HepG2 (cell line): ENCODE measurements around the gene UBAP1L. TPM values are rescaled to one million over a fixed set of nuclear protein-coding genes. Genes with fewer than 3 reads are reported as not detected.
A peak's percentile ranks its signal among the peaks of the same experiment; 100 is the strongest.

Experiments used
- XRCC5 ChIP-seq: fragments of 200-400 bp; formaldehyde crosslinking; optimal IDR thresholded peaks from 2 replicates; pipeline ENCODE3; 2017; ENCODE audit warnings: mild to moderate bottlenecking, low read length
- polyA plus RNA-seq, 8 experiments: library from polyadenylated mRNA; depleted of rRNA in 3 of 8; stranded (reverse) in 7 of 8; unstranded in 1 of 8; fragments of >200 nt; fragmentation: Illumina TruSeq in 4 of 8; extraction: Trizol in 4 of 8; gene quantifications; 2 replicates each; pipeline versions ENCODE4 v1.2.1 to v1.2.3, GENCODE V29; 2011 to 2016; ENCODE audit warnings: low read depth in 4 of 8, missing spikeins in 1 of 8, mixed read lengths in 1 of 8; ENCODE audit not compliant: insufficient read depth in 1 of 8
- total RNA-seq, 5 experiments: library from RNA; depleted of rRNA; stranded (reverse); fragments of >200 nt; fragmentation: Illumina TruSeq; extraction: Trizol; gene quantifications; 2 replicates each; pipeline ENCODE4 v1.2.3, GENCODE V29; 2016; ENCODE audit warnings: low read depth in 1 of 5
- TF ChIP-seq, protein P1 (sequence below): sonication (generic); formaldehyde crosslinking; IDR thresholded peaks from 2 replicates; pipeline ENCODE4 v1.4.0; 2020; ENCODE audit warnings: missing genetic modification reagents
- TF ChIP-seq, protein P2 (sequence below): sonication (generic); IDR thresholded peaks from 2 replicates; pipeline ENCODE4 v1.6.1; 2016; ENCODE audit warnings: low read depth, borderline replicate concordance
- TF ChIP-seq, protein P3 (sequence below), 2 experiments: sonication (generic) in 1 of 2; formaldehyde crosslinking in 1 of 2; IDR thresholded peaks; 2 replicates each; pipeline versions ENCODE4 v1.6.1 to v1.9.0; 2014 to 2022; ENCODE audit warnings: antibody characterized with exemption in 1 of 2, borderline replicate concordance in 1 of 2, inconsistent platforms in 1 of 2, low read depth in 1 of 2, missing genetic modification reagents in 1 of 2

Gene UBAP1L
- total and polyA plus RNA-seq, 2 of the 13 experiments (the other 11 are each of a cell fraction or from before 2014, with no cell fraction given), result 0.86 to 1.4 TPM

DNA sequence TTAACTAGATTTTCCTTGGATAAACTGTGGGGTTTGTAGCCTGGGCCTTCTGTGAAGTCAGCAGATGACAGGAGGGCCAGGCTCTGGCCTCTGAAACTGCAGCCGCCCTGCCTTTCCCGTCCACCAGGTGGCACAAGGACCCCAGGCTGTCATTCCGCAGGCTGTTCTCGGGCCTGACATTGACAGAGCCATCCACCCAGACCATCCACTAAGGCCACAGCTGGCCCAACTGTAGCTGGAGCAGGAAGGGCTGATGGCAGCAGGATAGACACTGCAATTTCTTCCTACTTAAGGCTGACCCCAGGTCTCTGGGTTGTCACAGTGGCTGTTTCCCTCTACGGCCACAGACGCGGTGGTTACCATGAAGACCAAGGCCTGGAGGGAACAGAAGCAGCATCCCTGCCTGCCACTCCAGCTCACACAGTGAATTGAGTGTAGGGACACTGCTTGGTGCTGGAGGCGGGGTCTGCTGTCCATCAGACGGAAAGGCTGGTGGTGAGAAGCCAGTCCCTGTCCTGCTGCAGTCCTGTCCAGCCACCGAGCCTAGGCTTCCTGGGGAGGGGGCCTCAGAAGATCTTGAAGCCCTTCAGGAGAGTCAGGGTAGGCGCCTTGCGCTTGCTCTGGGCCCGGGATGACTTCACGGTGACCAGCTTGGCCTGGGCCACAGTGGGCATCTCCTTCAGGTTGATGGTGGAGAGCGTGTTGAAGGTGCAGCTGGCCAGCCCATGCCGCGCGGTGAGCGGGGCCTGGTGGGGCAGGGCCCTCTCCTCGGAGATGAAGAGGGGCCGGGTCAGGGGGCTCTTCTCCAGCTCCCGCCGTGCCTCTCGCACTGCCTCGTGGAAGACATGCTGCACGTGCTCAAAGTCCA is 60.4 kb downstream of the UBAP1L start (continued):
- TF ChIP-seq, protein P1, sequence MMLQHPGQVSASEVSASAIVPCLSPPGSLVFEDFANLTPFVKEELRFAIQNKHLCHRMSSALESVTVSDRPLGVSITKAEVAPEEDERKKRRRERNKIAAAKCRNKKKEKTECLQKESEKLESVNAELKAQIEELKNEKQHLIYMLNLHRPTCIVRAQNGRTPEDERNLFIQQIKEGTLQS, result 0 out of 2 replicates have a peak, but pooled peaks have one; percentile 14
- TF ChIP-seq, protein P2, sequence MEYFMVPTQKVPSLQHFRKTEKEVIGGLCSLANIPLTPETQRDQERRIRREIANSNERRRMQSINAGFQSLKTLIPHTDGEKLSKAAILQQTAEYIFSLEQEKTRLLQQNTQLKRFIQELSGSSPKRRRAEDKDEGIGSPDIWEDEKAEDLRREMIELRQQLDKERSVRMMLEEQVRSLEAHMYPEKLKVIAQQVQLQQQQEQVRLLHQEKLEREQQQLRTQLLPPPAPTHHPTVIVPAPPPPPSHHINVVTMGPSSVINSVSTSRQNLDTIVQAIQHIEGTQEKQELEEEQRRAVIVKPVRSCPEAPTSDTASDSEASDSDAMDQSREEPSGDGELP, result peak; percentile 72
- TF ChIP-seq, protein P3, sequence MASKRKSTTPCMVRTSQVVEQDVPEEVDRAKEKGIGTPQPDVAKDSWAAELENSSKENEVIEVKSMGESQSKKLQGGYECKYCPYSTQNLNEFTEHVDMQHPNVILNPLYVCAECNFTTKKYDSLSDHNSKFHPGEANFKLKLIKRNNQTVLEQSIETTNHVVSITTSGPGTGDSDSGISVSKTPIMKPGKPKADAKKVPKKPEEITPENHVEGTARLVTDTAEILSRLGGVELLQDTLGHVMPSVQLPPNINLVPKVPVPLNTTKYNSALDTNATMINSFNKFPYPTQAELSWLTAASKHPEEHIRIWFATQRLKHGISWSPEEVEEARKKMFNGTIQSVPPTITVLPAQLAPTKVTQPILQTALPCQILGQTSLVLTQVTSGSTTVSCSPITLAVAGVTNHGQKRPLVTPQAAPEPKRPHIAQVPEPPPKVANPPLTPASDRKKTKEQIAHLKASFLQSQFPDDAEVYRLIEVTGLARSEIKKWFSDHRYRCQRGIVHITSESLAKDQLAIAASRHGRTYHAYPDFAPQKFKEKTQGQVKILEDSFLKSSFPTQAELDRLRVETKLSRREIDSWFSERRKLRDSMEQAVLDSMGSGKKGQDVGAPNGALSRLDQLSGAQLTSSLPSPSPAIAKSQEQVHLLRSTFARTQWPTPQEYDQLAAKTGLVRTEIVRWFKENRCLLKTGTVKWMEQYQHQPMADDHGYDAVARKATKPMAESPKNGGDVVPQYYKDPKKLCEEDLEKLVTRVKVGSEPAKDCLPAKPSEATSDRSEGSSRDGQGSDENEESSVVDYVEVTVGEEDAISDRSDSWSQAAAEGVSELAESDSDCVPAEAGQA (IDR thresholded peaks at IDR 0.05; ENCODE audit: low read depth), result no peak
- TF ChIP-seq, protein P3 (CRISPR knock-in tag; IDR thresholded peaks at IDR 0.05; ENCODE audit: borderline replicate concordance), result no peak
- TF ChIP-seq XRCC5, result peak; percentile 61
